ENCODE measurements around the gene CFDP1. TPM values are rescaled to one million over a fixed set of nuclear protein-coding genes. Genes with fewer than 3 reads are reported as not detected.

Gene CFDP1
- polyA plus RNA-seq, 2 of the 4 experiments (the other 2 are of a cell fraction): 70.2 to 72.8 TPM

DNA sequence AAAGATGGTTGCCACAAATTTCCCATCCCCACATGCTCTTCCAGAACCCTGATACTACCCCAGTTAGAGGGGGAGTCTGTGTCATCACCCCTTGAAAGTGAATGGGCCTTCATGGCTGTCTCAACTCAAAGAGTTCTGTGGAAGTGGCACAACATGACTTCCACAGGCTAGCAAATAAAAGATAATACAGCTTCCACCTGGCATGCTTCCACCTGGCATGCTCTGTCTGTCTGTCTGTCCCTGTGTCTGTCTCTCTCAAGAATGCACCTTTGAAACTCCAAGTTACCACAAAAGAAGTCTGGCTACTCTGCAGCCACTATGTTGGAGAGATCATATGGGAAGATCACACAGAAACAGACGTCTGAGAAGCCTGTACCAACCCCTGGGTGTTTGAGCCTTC, 35.0 kb downstream of the CFDP1 start:
- H3K4me1 ChIP-seq: no peaks in the 10 kb centered on the region
- DNase-seq (ENCODE audit: low read depth in 1 of 2, low spot score in 1 of 2) (no peak), FAIRE-seq (no peak), ATAC-seq (no peak)
- no peak overlapping the region for H3K4me3 ChIP-seq
- WGBS (ENCODE audit: missing lambda C conversion rate): 58% methylated on average over 1 of the region's 1 CpG
- no peak overlapping the region for H3K27ac ChIP-seq
- no peak overlapping the region for H3K4me2 ChIP-seq
- no peak for TF ChIP-seq TFCP2L1 (CRISPR knock-in tag; IDR thresholded peaks at IDR 0.05)
- TF ChIP-seq CHD4 (IDR thresholded peaks at IDR 0.05; ENCODE audit: borderline replicate concordance): no peak
- TF ChIP-seq, protein P1, sequence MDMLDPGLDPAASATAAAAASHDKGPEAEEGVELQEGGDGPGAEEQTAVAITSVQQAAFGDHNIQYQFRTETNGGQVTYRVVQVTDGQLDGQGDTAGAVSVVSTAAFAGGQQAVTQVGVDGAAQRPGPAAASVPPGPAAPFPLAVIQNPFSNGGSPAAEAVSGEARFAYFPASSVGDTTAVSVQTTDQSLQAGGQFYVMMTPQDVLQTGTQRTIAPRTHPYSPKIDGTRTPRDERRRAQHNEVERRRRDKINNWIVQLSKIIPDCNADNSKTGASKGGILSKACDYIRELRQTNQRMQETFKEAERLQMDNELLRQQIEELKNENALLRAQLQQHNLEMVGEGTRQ (IDR thresholded peaks at IDR 0.05): no peak
- TF ChIP-seq RNF2 (IDR thresholded peaks at IDR 0.05; ENCODE audit: borderline replicate concordance, low read depth): no peak
- TF ChIP-seq HOXA7 (CRISPR knock-in tag; IDR thresholded peaks at IDR 0.05): no peak
- TF ChIP-seq, protein P2, sequence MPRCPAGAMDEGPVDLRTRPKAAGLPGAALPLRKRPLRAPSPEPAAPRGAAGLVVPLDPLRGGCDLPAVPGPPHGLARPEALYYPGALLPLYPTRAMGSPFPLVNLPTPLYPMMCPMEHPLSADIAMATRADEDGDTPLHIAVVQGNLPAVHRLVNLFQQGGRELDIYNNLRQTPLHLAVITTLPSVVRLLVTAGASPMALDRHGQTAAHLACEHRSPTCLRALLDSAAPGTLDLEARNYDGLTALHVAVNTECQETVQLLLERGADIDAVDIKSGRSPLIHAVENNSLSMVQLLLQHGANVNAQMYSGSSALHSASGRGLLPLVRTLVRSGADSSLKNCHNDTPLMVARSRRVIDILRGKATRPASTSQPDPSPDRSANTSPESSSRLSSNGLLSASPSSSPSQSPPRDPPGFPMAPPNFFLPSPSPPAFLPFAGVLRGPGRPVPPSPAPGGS (IDR thresholded peaks at IDR 0.05): no peak
- no peaks in the 10 kb centered on the region for H3K9me3 ChIP-seq
- ChIA-PET POLR2A (no interaction called here), CTCF (interaction anchor here (0.6 to 15.6 kb wide), 7 partner anchors 8 to 199 kb away, joined by 3 to 158 read pairs (median 4); no protein-coding TSS in a partner anchor)

DNA sequence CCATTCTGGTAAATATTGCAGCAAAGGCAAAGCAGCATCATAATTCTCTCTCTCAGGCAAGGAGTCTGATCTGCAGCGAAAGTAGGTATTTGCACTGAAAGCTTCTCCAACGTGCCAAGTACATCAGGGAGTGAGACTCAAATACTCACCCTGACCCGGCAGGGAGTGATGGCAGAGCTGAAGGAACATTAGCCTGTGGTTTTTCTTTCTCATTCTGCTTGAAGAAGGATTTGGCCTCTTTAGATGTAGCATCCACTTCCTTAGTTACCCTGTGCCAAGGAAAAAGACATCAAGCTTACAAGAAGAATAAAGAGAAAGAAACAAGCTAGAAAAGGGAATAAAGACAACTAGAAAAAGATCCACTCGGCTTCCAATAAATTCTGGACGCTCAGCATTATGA, 38.4 kb downstream of the CFDP1 start:
- TF ChIP-seq, protein P1 (IDR thresholded peaks at IDR 0.05): no peak
- TF ChIP-seq, protein P3, sequence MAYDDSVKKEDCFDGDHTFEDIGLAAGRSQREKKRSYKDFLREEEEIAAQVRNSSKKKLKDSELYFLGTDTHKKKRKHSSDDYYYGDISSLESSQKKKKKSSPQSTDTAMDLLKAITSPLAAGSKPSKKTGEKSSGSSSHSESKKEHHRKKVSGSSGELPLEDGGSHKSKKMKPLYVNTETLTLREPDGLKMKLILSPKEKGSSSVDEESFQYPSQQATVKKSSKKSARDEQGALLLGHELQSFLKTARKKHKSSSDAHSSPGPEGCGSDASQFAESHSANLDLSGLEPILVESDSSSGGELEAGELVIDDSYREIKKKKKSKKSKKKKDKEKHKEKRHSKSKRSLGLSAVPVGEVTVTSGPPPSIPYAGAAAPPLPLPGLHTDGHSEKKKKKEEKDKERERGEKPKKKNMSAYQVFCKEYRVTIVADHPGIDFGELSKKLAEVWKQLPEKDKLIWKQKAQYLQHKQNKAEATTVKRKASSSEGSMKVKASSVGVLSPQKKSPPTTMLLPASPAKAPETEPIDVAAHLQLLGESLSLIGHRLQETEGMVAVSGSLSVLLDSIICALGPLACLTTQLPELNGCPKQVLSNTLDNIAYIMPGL (CRISPR knock-in tag; IDR thresholded peaks at IDR 0.05; ENCODE audit: borderline replicate concordance): no peak
- no peak for TF ChIP-seq NFE2L2 (conservative IDR thresholded peaks at IDR 0.05; ENCODE audit: low read length)
- TF ChIP-seq RAD21 (conservative IDR thresholded peaks at IDR 0.05 in 1 of 2, IDR thresholded peaks at IDR 0.05 in 1 of 2): no peak
- no peak for TF ChIP-seq TFCP2L1 (CRISPR knock-in tag; IDR thresholded peaks at IDR 0.05)
- no peak for TF ChIP-seq EHF (CRISPR knock-in tag; IDR thresholded peaks at IDR 0.05)
- no peak for TF ChIP-seq ESRRA (IDR thresholded peaks at IDR 0.05; ENCODE audit: borderline replicate concordance, low read length)
- no peak for TF ChIP-seq ZNF302 (CRISPR knock-in tag; IDR thresholded peaks at IDR 0.05)
- TF ChIP-seq, protein P4, sequence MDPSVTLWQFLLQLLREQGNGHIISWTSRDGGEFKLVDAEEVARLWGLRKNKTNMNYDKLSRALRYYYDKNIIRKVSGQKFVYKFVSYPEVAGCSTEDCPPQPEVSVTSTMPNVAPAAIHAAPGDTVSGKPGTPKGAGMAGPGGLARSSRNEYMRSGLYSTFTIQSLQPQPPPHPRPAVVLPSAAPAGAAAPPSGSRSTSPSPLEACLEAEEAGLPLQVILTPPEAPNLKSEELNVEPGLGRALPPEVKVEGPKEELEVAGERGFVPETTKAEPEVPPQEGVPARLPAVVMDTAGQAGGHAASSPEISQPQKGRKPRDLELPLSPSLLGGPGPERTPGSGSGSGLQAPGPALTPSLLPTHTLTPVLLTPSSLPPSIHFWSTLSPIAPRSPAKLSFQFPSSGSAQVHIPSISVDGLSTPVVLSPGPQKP (IDR thresholded peaks at IDR 0.05; ENCODE audit: low read depth, low read length): no peak
- no peak for TF ChIP-seq POLR2A (IDR thresholded peaks at IDR 0.05; ENCODE audit: low read length)
- no peak for TF ChIP-seq CEBPB (IDR thresholded peaks at IDR 0.05)
- TF ChIP-seq ZFP36 (IDR thresholded peaks at IDR 0.05; ENCODE audit: borderline replicate concordance, partially characterized antibody): no peak
- Histone ChIP-seq H3K9me3 (no peaks in the 10 kb centered on the region), H3K27ac (no peak overlapping the region), H3K4me3 (no peak overlapping the region), H3K4me1 (no peaks in the 10 kb centered on the region), H3K4me2 (no peak overlapping the region)
- DNase-seq (ENCODE audit: low read depth in 1 of 2, low spot score in 1 of 2) (no peak), ATAC-seq (no peak), FAIRE-seq (no peak)
- 97% methylated on average over 5 of the region's 5 CpGs for WGBS (ENCODE audit: missing lambda C conversion rate)
- ChIA-PET POLR2A (no interaction called here), CTCF (interaction anchor here (1.1 to 15.6 kb wide), 5 partner anchors 8 to 195 kb away, joined by 3 to 158 read pairs (median 7); no protein-coding TSS in a partner anchor)

DNA sequence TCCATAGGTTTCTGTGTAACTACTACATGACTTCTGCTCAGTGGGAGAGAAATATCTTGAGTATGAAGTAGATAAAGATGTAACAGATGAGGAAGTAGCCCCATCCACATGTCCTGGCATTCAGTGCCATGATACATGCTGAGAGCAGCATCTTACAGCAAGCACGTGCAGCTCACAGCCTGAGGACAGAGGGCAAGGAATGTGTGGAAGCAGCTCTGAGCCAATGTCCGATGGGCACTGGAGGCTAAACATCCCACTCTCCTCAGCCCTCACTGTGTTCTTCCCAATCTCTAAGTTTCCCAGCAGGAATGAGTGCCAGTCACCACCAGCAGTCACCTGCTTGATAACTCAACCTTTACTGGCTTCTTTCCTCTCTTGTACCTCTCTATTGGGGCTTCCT, 40.4 kb downstream of the CFDP1 start:
- Histone ChIP-seq H3K4me2 (no peak overlapping the region), H3K4me1 (no peaks in the 10 kb centered on the region), H3K4me3 (no peak overlapping the region), H3K9me3 (no peaks in the 10 kb centered on the region), H3K27ac (no peak overlapping the region)
- no peak for DNase-seq (ENCODE audit: low read depth in 1 of 2, low spot score in 1 of 2)
- FAIRE-seq: no peak
- 79% methylated on average over 2 of the region's 2 CpGs for WGBS (ENCODE audit: missing lambda C conversion rate)
- ATAC-seq: no peak
- POLR2A ChIA-PET: interaction anchor here (0.6 kb wide), 1 partner anchor 159 kb away, joined by 3 read pairs; no protein-coding TSS in a partner anchor
- CTCF ChIA-PET: interaction anchor here (0.6 to 5.0 kb wide), 5 partner anchors 9 to 282 kb away, joined by 3 to 62 read pairs (median 22); no protein-coding TSS in a partner anchor
- TF ChIP-seq RNF2 (IDR thresholded peaks at IDR 0.05; ENCODE audit: borderline replicate concordance, low read depth): no peak
- TF ChIP-seq POLR2A (IDR thresholded peaks at IDR 0.05; ENCODE audit: low read length): no peak
- TF ChIP-seq ZSCAN20 (CRISPR knock-in tag; IDR thresholded peaks at IDR 0.05): no peak
- TF ChIP-seq, protein P3 (CRISPR knock-in tag; IDR thresholded peaks at IDR 0.05; ENCODE audit: borderline replicate concordance): no peak
- no peak for TF ChIP-seq NR3C1 (IDR thresholded peaks at IDR 0.05)
- no peak for TF ChIP-seq TP53 (CRISPR knock-in tag; IDR thresholded peaks at IDR 0.05)
- TF ChIP-seq FOXS1 (CRISPR knock-in tag; IDR thresholded peaks at IDR 0.05): no peak
- TF ChIP-seq ZC3H11A (IDR thresholded peaks at IDR 0.05): no peak
- TF ChIP-seq, protein P4 (IDR thresholded peaks at IDR 0.05; ENCODE audit: low read depth, low read length): no peak
- no peak for TF ChIP-seq ZNF302 (CRISPR knock-in tag; IDR thresholded peaks at IDR 0.05)
- TF ChIP-seq ZFP36 (IDR thresholded peaks at IDR 0.05; ENCODE audit: borderline replicate concordance, partially characterized antibody): no peak
- TF ChIP-seq CEBPB (IDR thresholded peaks at IDR 0.05): no peak
- TF ChIP-seq NPAS2 (CRISPR knock-in tag; IDR thresholded peaks at IDR 0.05; ENCODE audit: borderline replicate concordance): no peak
- TF ChIP-seq NFE2L2 (conservative IDR thresholded peaks at IDR 0.05; ENCODE audit: low read length): no peak
